ENCODE measurements around the gene CACNA1C.
"Not testable (repeated sequence)": the region's sequence is repeated elsewhere in the genome, so short reads cannot be mapped to it uniquely, and the experiment has no call there.

The CACNA1C gene

GRCh38 chr12:2678426-2678825 is 625.6 kb downstream of the CACNA1C start:
- no peak for DNase-seq (ENCODE audit: low read depth in 1 of 2, low spot score in 1 of 2)

- DNase-seq (ENCODE audit: low read depth in 1 of 2, low spot score in 1 of 2) = no peak
Measured at GRCh38 chr12:2679068-2679815, 626.5 kb downstream of the CACNA1C start.

GRCh38 chr12:2679816-2680675 is 627.3 kb downstream of the CACNA1C start:
- no peak for DNase-seq (ENCODE audit: low read depth in 1 of 2, low spot score in 1 of 2)

- DNase-seq (ENCODE audit: low read depth in 1 of 2, low spot score in 1 of 2) = no peak
Measured at GRCh38 chr12:2680676-2681039, 627.9 kb downstream of the CACNA1C start.

- no peak for DNase-seq (ENCODE audit: low read depth in 1 of 2, low spot score in 1 of 2)
Measured at GRCh38 chr12:2681450-2682205, 628.8 kb downstream of the CACNA1C start.

- DNase-seq (ENCODE audit: low read depth in 1 of 2, low spot score in 1 of 2) = no peak
Measured at GRCh38 chr12:2682296-2683251, 629.8 kb downstream of the CACNA1C start.

- no peak for DNase-seq (ENCODE audit: low read depth in 1 of 2, low spot score in 1 of 2)
Measured at GRCh38 chr12:2683283-2684025, 630.7 kb downstream of the CACNA1C start.

- not testable (repeated sequence) for DNase-seq (ENCODE audit: low read depth in 1 of 2, low spot score in 1 of 2)
Measured at GRCh38 chr12:2684026-2684325, 631.2 kb downstream of the CACNA1C start.

GRCh38 chr12:2685620-2686279 is 633.0 kb downstream of the CACNA1C start:
- DNase-seq (ENCODE audit: low read depth in 1 of 2, low spot score in 1 of 2) = not testable (repeated sequence)

GRCh38 chr12:2686280-2686646 is 633.5 kb downstream of the CACNA1C start:
- no peak for DNase-seq (ENCODE audit: low read depth in 1 of 2, low spot score in 1 of 2)

GRCh38 chr12:2687058-2687457 is 634.3 kb downstream of the CACNA1C start:
- DNase-seq (ENCODE audit: low read depth in 1 of 2, low spot score in 1 of 2) = no peak

- no peak for DNase-seq (ENCODE audit: low read depth in 1 of 2, low spot score in 1 of 2)
Measured at GRCh38 chr12:2687726-2688125, 634.9 kb downstream of the CACNA1C start.

- DNase-seq (ENCODE audit: low read depth in 1 of 2, low spot score in 1 of 2) = no peak
Measured at GRCh38 chr12:2688381-2688931, 635.7 kb downstream of the CACNA1C start.

GRCh38 chr12:2689393-2689792 is 636.6 kb downstream of the CACNA1C start:
- no peak for DNase-seq (ENCODE audit: low read depth in 1 of 2, low spot score in 1 of 2)

GRCh38 chr12:2689879-2690278 is 637.1 kb downstream of the CACNA1C start:
- DNase-seq (ENCODE audit: low read depth in 1 of 2, low spot score in 1 of 2) = no peak

GRCh38 chr12:2690348-2691005 is 637.7 kb downstream of the CACNA1C start:
- no peak for DNase-seq (ENCODE audit: low read depth in 1 of 2, low spot score in 1 of 2)

- DNase-seq (ENCODE audit: low read depth in 1 of 2, low spot score in 1 of 2) = peak; percentile 11 to 30
Measured at GRCh38 chr12:2691006-2691344, 638.2 kb downstream of the CACNA1C start.

GRCh38 chr12:2691345-2692071 is 638.7 kb downstream of the CACNA1C start:
- peak; percentile 11 to 42 for DNase-seq (ENCODE audit: low read depth in 1 of 2, low spot score in 1 of 2)

Measured in activated CD4-positive, alpha-beta T cell treated with anti-CD3 and anti-CD28 coated beads, Interleukin-2, amount 50 U/mL, for 24 hours (primary cell).